IPS DF 4.7 (cell line): ENCODE data around the gene STXBP3.

ENCODE experiments used
- DNase-seq: peaks from one replicate; pipeline ENCODE4 v3.0.0-alpha.2; 2013; ENCODE audit warnings: low spot score; ENCODE audit errors: extremely low read depth

Gene STXBP3

DNA sequence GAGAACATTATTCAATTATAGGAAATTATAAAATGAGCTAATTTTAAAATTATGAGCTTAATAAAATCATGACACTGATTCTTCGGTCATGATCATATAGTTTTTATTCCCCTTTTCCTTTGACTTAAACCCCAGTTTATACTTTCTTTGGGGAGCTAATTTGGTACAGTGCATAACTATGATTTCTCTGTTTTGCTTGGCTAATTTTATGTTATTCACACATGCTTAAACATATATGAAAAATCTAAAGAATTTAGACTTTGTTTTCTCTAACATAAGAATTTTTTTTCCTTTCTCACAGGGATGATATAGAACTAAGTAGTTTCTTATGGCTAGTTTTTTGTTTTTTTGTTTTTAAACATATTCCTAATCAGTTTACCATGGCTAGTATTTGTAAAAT is 52.5 kb downstream of the STXBP3 start:
- DNase-seq, result no peak

DNA sequence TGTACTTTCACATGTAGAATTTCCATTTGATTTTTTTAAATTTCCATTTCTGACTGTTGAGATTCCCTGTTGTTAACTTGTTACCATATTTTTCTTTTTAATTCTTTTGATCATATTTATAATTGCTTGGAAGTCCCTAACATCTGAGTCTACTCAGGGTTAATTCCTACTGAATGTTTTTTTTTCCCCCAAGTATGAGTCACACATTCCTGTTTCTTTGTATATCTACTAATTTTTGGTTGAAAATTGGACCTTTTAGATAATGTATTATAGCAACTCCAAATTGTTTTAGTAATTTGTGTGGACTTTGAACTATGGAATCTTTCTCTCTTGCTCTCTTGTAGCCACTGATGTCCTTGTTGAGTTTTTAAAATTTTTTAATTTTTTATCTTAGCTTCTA is 54.6 kb downstream of the STXBP3 start:
- DNase-seq, result no peak

DNA sequence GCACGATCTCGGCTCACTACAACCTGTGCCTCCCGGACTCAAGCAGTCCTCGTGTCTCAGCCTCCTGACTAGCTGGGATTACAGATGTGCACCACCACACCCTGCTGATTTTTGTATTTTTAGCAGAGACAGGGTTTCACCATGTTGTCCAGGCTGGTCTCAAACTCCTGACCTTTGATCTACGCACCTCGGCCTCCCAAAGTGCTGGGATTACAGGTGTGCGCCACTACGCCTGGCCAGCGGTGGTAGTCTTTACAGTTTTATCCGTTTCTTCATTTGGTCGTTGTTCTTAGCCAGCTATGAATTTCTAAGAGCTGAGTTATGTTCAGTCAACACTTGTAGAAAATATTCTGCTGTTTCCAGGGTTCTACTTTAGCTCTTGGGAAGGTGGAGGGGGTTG is 57.1 kb downstream of the STXBP3 start:
- DNase-seq, result no peak

DNA sequence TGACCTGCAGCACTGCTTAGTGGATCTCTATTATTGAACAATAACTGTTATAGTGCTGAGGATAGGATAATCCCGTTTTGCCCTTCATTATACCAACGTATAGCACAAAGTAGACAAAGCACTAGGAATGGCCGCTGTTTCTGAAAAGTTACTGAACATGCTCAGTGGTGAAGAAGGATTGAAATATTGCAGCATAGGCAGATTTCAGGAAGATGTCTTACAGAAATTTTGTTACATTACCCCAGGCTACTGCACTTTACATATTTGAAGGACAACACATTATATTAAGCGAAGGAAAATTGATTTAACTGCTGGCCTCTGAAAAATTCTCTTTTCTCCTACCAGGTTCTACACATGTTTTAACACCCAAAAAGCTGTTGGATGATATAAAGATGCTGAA is 62.0 kb downstream of the STXBP3 start:
- no peak for DNase-seq

DNA sequence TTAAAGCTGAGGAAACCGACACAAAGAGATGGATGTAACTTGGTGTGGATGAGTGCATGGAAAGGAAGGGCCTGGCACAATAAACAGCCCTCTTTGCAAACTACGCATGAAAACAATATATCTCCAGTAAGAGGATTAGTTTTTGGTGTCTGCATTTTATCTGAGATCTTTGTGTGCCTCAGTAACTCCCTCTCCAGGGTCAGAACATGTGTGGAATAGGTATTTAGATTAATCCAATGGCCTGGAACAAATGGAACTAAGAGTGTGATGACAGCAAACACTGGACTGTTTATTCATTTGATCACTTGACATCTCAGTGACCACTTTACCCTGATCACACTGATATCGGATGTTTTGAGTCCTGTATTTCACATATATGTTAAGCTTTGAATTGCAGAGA is 65.1 kb downstream of the STXBP3 start:
- DNase-seq, result no peak

DNA sequence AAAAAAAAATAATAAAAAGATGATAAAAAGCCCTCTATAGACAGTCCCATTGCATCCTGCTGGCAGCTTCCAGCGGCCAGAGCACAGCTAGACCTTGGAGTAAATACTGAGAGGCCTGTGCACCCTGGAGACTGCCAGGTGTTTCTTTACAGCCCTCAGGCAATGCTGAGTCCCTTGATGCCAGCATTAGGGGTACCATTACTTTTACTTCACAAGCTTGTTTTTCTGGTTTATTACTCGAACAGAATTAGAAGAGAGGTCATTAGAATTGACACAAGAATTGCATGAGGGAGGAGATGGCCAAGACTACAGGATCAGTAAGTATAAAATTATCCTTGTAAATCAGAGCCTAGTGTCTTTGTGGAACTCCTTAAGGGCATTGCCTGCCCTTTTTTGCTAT is 66.9 kb downstream of the STXBP3 start:
- no peak for DNase-seq

DNA sequence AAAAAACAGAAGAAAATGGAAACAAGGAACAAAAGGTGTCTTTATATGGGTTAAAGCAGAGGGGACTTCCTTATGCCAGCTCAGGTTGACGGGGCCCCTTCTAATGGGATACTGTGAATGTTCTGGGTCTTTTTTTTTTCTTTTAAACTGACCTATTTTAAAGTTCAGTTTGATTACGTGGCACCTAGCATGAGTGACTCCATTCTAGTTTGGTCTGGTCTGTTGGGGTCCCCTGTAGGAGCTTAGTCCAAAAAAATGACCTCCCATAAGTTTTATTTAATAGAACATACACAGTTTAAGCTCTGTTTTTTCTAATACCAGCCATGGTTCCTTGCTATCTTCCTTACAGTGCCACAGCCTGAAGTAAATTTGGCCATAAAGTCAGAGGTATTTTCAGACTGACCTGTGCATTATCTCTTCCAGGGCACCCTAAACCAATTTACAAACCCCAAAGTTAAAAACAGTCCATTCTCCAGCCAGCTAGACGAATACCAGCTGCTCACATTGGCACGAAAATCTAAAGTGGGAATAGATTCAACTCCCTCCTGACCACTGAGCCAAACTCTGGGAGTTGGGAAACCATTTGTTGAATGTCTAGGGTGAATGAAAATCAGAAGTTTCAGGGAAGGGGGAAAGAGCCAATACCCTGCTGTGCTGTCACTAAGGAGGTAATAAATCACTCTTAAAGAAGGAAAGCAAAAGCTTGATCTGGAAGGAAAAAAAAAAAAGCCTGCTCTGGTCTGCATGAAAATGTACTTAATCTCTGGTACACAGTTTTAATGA is 68.1 kb downstream of the STXBP3 start:
- no peak for DNase-seq

DNA sequence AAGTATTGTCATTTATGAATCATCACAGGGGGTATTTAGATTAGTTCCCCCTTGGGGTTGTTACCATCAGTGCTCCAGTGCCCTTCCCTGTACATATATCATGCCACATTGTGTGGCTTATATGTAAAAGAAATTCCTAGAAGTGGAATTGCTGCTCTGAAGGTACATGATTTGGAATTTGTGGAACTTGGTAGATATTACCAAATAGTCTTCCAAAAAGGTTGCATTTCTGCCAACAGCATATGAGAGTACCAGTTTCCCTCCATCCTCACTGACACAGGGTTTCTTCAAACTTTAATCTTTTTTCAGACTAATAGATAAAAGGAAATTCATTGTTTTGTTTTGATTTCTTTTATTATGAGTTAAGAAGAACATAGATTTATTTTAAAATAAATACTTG is 69.1 kb downstream of the STXBP3 start:
- DNase-seq, result no peak

DNA sequence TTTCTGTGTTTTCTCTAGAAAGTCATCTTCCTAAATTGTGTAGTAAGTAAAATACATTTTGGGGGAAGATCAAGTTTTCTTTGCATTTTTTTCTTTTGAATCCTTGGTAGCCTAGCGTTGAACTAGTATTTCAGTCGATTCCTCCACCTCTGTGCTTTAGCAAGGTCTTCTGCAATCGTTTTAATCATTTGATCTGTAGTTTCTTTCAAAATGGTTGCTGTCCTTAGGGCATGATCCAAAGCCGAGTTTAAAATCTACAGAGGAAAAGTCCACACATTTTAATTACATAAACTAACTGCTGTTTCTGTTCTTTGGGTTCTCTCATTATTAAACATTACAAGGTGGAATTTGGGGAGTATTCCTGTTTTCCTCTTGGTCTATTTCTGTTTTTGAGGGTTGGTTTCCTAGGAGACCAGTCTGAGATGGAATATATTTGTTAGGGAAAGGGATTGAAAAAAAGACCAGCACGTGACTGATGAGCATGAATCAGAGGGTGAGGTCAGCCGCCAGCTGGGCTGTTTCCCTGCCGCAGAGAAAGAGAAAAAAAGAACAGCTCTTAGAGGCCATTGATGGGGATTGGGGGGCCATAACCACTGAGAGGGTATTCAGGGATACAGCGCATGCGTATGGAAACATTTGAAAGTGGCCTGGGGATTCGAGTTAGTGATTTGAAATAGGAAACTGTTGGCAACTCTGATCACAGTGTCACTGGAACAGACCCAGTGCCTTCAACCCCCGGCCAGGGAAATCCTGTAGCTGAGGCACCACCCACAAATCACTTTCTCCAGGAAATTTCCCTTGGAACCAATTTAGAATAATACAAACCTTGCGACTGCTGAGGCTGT is 69.8 kb downstream of the STXBP3 start:
- no peak for DNase-seq

DNA sequence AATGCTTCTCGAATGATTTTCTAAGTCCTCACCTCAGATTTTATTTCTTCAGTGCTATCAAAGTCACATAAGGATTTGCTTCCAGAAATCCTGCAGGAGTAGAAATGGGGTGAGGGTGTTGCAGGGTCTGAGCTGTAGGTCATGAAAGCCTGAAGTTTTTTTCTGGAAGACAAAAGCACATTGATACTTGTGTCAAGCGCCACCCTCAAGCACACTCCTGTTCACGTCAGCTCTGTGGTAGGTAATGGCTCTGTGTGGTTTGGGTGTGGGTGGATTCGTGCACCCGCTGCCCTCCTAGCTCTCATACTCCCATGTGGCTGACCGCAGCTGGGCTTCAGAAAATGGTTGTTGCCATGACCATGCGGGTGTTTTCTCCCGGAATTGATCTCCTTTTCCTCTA is 70.5 kb downstream of the STXBP3 start:
- DNase-seq, result no peak

DNA sequence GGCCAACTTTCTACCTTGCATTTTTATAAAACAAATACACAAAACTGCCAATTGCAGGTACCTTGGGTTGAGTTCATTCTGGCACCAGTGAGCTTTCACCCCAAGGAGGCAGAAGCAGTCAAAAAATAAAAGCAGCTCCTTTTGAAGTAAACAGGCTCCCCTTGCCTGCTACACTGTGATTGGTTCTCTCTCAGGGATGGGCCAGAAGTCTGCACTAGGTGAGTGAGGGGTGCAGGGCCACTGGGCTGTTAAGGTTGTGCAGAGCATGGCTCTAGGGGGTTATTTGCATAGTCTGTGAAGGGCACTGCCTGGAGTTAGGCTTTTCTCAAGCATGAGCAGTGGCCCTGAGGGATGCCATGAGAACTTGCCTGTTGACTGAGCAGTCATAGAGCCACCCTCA is 71.3 kb downstream of the STXBP3 start:
- no peak for DNase-seq

DNA sequence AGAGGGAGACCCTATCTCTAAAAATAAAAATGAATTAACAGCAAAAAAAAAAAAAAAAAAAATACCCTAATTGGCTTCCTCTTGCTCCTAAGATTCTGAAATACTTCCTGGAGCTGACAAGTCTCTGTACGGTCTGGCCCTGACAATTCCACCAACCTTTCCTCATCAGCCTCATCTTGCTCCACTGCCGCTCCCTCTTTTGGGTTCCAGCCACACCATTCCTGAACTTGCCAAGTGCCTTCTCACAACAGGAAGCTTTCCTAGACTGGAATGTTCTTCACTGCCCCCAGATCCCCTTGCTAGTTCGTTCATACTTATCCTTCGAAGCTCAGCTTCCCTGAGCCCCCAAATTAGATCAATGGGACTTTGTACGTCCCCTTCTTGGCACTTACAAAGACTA is 73.4 kb downstream of the STXBP3 start:
- no peak for DNase-seq

DNA sequence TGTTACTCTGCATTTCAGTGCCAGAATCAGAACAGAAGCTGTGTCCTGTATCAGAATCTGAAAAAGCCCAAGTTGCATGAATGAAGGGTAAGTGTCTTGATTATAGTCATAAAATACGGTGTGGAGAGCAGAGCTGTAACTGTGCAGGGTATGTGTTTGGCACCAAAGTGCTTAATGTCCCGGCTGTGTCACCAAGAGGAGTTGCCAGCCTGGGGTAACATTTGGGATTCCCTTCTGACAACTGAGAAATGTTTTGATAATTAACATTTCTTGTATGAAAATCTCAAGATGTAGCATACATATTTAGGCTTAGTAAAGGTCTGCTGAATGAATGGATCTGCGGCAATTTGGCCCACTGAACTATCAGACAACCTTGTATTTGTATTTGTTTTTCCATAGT is 77.2 kb downstream of the STXBP3 start:
- no peak for DNase-seq

DNA sequence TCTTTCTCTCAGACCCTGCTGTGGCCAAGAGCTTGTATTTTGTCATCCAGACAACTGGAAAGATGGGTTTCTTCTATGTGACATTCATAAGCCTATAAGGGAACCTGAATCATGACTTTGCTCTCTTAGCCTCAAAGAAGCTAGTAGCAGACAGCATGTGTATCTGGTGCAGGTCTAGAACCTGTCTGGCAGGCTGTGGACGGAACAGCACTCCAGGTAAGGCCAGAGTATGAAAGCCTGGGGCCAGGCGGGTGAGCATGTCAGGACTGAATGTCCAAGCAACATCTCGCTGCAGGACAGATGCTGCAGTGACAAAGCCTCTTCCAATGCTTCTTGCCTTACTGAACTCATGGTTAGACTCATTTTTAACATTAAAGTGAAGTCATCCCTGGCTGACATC is 77.6 kb downstream of the STXBP3 start:
- no peak for DNase-seq

DNA sequence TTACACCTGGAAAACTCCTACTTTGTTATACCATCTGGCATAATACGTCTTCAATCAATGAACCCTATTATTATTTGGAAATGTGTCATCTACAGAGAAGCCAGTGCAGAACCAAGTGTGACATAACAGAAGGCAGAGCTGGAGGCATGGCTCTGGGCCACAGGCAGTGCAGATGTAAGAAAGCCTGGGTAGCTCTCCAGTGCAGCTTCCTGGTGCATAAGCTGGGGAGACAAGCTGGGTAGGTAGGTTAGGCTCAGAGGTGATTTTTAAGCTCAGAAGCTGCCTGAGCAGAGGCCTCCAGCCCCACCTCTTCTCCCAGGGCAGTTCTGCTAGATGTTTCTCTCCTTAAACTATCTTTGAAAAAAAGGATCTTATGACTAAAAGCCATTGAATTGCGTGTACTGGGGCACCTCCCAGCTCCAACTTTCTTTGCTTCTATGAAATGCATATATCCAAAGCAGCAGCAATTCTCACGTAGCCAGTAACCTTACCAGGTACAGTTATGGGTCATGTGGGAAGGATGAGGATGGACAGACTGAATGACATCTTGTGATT is 79.7 kb downstream of the STXBP3 start:
- no peak for DNase-seq

DNA sequence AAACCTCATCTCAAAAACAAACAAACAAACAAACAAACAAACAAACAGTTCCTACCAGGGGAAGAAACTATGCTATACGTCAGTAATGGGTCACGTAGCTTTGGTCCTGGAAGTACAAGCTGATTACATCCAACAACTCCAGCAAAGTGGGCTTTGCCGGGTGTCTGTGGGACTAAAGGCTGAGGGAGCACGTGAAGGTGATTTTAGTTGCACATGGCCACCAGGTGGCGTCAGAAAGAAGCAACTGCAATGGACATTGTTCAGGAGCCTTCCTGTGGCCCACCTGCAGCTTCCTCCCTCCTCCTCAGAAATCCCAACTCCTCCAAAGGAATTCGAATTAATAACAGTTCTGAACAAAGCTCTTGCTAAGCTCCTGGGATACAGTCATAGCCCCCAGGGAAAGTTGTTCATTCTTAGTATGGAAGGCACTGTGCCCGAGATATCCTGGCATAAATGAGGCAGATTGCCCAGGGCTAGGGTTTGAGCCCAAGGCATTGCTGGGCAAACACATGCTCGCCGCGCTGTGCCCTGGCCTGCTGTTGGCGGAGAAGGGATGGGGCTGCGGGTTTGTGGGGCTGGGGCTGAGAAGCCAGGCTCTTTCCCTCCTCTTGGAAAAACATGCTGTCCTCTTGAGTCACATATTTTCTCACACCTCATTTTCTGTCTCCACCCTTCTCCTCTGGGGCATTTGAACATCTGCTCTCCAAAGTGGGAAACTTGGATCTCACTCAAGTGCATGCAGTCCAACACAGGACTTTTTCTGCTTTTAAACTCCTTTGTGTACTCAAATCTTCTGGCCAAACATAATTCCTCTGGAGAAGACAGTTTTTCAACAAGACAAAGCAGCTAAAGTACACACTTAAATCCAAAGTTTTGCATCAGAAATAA is 81.8 kb downstream of the STXBP3 start:
- DNase-seq, result peak; percentile 90

DNA sequence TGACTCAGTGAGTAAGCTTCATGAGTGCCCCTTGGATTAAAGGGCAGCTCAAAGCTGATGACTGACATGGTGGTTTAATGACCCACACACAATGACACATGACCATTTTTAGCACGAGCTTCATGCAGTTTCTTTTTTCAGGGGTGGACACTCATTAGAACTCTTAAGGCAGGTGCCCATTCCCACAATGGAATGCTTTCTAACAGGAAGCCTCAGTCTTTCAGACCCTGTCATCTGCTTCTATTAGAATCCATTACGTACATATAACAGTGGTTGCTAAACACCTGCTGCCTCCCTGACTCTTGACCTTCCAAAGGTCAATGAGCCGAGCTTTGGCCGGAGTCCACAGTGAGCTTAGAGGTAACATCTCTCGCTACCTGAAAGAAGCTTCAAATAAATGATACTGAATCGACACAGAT is 83.0 kb downstream of the STXBP3 start:
- no peak for DNase-seq

DNA sequence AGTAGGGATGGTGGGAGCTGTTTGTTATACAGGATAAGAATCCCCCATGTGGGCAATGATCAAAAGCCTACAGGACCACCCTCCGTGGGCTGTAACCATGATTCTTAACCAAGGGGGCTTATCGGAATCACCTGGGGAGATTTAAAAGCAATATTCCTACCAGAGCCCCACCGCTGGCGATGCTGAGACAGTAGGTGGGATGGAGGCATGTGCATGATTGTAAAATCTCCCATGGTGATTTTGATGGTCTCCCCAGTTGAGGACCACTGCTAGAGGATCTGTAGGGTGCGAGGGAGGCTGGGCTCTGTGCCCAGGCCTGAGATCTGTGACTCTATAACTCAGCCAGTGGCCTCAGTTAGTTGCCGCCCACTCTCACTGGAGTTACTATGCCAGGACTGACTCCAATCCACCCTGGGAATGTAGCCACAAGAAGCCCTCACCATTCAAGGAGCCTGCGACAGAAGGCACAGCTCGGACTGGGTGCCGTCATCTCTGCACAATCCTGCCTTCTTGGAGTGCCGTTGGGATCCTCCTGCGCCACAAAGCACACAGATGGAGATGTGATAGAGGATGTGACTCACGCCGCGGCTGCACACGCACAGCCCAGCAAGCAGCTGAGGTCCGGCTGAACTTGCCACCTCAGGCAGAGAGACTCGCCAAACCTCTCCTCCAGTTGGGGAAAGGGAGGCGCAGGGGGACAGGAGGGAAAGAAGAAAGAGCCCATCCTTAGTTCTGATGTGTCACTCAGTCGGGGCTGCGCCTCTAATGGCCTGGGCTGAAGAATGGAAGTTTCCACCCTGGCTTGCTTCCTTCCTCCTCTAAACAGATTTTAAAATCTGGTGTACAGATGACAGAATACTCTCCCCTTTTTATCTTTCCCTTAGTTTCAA is 83.9 kb downstream of the STXBP3 start:
- DNase-seq, result no peak

DNA sequence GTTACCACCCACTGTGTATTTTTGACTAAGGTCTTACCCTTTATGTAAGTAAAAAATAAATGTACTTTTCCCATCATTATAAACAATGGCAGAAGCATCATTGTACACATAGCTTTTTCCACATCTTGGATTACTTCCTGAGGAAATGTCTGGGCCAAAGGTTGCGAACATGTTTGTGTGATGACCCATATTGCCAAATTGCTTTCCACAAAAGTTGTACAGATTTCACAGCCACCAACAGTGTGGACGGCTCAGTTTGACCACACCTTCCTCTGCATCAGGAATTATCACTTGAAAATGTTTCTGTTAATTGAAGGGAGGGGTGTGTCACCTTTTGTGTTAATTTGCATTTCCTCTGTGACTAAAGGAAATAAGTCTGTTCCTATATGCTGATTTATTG is 84.8 kb downstream of the STXBP3 start:
- DNase-seq, result no peak

DNA sequence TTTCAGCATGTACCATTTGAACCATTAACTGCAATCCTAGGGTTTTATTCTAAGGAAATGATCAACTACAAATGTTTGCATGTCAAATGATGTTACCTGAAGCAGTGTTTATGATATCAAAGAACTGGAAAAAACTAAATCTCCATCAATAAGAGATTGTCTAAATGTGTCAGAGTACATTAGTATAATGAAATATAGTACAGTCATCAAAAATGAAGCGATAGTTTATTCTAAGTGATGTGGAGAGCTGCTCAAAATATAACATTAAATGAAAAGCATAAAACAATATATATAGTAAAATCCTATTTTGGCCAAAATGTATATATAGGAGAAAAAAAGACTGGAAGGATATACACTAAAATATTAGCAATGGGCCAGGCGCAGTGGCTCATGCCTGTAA is 86.5 kb downstream of the STXBP3 start:
- DNase-seq, result no peak

DNA sequence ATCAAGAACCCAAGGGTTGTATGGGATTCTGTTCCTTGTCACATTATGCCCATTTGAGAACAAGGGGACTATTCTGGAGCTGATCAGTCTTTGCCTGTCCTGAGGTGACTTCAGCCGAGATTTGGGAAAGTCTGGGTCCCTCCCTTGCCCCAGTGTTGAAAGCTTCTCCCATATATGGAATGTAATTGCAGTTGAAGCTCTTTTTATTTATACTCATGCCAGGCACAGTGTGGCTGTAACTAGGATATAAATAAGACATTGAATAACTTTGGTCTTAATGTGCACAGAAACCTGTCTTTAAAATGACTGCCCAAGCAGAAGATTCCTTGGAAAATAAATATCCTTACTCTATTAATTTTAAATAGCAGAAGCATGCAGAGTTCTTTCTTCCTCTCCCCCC is 95.2 kb downstream of the STXBP3 start:
- no peak for DNase-seq
